ENCODE results near the gene SCUBE2.
A peak's percentile ranks its signal among the peaks of the same experiment; 100 is the strongest.
"Not testable (repeated sequence)": the region's sequence is repeated elsewhere in the genome, so short reads cannot be mapped to it uniquely, and the experiment has no call there.

SCUBE2 gene

DNA sequence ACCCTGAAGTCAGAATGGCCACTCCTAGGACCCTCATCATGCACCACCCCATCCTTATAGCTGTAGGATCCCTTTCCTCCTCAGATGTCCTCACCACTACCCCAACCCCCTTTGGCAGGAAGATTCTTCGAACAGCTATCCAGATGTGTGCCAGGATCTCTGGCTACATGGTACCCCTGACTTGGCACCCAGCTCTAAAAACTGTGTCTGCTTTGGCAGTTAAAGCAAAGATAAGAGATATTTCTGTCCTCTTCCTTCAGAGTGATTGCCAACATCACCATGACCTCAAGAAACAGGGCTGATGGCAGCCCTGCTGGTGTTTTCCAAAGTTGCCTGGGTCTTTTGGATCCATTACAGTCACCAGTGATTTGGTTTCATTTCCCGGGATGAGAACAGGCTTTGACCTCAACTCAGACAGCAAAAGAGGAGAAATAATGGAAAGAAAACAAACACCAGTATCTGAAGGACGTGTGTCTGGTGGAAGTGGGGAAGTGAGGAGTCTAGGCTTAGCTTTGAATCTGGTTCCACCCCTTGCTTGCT lies 83.3 kb downstream of the SCUBE2 start:
- no peak for DNase-seq (ENCODE audit: low spot score)

DNA sequence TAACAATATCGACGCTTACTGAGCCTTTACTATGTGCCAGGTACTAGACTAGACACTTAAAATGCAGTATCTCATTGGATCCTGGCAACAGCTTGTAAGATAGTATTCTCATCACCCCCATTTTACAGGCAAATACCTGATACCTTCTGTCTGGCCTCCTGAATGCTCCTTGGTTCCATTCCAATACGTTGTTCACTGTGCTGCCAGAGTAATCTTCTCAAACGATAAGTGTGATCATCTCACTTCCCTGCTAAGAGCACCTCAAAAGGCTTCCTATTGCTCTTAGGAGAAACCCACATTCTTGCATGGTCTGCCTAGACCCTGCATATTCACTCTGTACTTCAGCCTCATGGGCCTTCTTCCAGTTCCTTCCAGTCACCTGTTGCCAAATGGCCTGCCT lies 86.3 kb downstream of the SCUBE2 start:
- no peak for DNase-seq (ENCODE audit: low spot score)

DNA sequence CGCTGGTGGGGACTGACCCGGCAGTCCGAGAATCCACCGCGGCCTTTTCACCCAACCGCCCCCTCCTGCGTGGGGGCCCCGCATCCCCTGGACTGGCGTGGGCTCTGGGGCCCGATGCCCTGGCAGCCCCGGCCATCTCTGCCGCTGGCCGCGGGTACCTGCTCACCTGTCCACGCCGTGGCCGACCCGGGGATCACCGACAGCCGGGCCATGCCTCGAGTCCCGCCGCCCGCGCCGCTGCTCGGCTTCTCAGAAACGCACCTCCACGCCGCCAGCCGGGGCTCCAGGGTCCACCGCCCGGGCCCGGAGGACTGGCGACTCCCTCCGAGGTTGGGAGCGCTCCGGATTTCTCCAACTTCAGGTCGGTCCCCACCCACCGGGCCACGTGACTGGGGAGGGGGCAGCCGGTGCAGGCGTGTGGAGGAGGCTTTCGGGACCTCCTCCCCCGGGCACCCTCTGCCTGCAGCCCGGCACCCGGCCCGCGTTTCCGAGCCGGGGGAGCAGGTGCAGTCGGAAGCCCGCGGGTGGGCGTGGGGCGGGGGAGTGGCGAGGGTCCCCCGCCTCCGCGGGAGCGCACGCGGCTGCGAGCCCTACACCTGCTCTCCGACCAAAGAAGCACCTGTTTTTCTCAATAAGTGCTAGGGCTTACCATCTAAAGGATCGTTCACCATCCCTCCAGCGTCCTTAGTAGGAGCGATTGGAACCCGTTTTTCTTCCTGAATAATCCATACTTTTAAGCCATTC lies 87.0 kb downstream of the SCUBE2 start:
- no peak for DNase-seq (ENCODE audit: low spot score)

DNA sequence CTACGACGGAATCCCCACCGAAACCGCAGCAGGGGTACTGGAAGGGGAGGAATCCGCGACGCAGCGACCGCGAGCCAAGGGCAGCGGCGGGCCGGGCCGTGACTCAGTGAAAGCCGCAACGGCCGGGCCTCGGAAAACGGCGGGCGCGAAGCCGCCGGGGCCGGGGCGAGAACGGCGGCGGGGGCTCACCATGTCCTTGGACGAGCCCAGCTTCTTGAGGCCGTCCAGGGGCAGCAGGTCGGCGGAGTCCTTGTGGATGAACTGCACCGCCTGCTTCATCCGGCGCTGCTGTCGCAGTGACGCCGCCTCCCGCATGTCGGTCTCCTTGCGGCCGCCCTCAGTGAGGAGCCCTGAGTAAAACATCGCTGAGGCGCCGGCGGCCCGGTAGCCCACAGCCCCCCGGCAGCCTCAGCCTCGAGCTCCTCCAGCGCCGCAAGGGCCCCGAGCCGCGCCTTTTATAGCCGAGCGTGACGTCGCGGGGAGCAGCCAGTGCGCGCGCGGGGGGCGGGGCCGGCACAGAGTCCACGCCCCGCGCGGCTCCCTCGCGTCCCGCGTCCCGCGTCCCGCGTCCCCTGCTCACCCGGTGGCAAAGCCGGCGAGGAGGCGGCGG lies 87.7 kb downstream of the SCUBE2 start, which contains the start of gene NRIP3:
NRIP3 (minus strand) TSS at position 429 of the 610 bp plus-strand sequence; CDS start at position 363, 66 bp downstream.
- peak; percentile 70 for DNase-seq (ENCODE audit: low spot score)

DNA sequence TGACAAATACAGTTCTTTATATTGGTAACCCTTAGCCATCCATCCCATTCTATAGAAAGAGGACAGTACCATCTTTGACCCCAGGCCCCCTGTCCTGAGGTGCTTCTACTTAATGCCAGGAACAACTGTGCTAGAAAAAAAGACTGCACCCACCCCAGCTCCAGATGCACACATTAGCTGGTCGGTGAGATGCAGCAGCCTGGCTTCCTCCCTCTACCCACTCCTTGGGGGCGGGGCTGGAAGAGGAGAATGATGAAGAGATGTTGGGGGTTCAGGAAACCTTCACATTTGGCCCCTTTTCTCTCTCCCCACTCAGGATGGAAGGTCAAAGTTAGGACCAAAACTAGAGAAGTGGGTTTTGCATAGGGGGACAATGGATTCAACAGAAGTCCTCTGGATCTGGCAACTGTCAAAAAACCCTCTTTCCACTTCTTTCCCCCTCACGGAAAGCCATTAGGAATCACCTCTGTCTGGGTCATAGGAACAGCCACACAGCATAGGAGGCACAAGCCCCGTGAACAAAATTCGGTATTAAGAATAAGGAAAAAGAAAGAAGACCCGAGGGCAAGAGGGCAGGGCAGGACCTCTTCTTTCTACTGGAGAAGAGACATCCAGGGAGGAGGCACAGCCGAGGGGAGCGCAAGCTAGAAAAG lies 88.4 kb downstream of the SCUBE2 start:
- no peak for DNase-seq (ENCODE audit: low spot score)

DNA sequence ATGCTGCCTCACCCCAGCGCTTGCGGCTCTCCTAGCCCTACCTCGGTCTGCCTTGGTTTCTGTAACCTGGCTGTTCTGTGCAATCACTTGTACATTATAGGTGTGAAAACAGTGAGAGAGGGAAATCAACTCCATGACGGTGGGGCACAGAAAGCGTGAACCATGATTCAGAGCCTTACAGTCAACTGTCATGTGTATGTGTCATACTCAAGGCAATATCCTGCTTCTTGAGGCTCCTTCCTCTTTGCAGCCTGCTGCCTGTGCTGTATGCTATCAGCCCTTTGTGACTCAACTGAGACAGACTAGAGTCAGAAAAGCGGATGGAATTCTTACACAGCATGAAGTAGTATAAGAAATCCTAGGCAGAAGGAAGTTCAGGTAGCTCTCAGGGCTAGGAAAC lies 89.7 kb downstream of the SCUBE2 start:
- DNase-seq (ENCODE audit: low spot score) = peak; percentile 56

DNA sequence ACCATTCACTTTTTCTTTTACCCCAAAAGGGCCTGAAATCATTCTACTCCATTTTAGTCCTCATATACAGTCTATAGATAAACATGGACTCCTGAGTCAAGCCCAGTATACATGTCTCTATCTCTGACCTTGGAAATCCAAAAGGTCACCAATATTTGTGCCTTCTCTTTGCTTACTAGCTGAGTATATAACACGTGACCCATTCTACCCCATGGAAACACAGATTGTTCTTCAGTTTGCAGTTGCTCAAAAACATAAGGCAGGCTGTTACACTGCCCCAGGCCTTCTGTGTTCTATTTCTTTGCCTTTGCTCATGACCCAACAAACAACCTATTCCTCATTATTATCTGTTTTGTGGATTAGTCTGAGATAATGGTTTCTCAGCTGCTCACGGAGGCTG lies 93.4 kb downstream of the SCUBE2 start:
- no peak for DNase-seq (ENCODE audit: low spot score)

DNA sequence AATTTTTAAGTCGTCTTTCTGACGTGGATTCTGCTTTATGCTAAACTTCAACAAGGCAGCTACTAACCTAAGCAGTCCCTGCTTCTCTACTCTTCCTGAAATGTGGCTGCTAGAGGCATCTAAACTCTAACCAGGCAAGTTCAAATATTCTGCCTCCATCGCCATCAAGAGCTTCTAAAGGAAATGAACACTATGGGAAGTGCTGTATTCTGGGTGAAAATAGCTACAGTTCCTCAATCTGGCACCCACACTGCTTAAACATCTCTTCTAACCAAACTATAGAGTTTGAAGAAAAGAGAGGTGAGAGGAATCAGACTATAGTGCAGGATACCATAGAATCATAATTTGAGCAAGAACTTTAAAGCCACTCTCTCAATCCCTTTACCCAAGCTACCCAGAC lies 93.9 kb downstream of the SCUBE2 start:
- DNase-seq (ENCODE audit: low spot score) = no peak

DNA sequence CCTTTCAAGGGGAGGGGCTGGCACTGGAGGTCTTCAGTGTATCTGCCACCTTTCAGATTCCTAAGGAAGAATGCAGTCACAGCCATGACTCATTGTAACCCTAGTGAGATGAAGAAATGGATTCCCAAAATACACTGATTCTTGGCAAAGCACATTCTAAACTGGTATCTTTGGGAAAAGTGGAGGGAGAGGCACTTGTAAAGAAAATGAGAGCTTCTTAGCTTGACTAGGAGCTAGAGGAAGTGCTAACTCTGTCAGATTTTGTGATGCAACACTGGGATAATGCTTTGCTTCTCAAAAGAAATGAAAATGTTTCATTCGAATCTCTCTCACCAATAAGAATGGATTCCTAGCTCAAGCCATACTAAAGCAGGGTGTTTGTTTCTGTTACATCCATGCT lies 101.9 kb downstream of the SCUBE2 start:
- no peak for DNase-seq (ENCODE audit: low spot score)

DNA sequence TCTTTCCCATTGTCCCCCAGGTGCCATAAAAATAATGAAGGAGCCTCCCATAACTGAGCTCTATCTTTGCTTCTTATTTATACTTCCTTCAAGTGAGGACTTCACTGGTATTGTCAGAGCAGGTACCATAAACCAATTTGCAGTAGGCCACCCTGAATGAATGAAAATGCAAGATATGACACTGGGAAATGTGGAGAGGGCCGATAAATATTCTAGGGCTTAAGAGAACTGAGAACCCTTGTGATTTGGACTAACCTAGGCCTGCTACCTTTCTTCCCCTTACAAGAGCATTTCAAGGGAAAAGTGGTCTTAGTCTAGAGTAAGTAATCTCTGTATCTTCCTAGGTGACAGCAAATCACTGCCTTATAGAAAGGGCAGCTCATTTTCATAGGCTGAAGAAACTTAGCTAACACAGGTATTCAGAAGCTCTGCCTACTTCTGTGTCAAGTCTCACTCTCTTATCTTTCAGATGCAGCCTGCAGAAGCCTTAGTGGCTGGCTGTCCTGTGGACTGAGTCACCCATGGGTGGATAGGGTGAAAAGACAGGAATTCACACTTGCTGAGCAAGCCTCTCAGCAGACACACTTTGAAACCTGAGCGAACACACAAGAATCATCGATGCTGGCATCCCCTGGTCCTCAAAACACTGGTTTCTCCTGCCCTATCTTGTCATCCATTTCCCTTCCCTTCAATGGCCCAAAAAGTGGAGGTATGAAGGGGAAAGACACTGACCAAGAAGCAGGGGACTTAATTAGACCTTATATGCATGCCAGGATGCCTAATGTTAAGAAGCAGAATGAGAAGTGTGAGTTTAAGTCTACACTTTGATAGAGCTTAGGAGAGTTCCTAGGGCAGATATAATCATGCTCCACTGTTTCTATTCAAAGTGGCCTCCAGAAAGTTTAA lies 102.8 kb downstream of the SCUBE2 start:
- DNase-seq (ENCODE audit: low spot score) = no peak

DNA sequence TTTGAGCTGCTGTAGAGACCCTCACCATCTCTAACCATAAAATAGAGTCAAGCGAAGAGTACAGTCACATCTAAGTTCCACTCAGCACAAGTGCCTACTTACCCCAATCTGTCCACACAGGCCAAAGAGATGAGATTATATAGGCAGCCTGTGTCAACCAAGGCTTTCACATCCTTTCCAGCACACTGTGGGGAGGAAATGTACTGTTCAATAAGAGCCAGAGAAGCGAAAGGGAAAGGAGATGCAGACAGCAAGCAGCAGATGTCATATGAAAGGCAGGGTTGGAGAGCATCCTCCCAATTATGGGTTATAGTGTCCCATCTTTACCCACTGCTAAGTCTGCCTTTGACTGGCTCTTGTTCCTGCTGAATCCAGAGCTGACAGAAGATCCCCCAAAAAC lies 104.0 kb downstream of the SCUBE2 start:
- no peak for DNase-seq (ENCODE audit: low spot score)

DNA sequence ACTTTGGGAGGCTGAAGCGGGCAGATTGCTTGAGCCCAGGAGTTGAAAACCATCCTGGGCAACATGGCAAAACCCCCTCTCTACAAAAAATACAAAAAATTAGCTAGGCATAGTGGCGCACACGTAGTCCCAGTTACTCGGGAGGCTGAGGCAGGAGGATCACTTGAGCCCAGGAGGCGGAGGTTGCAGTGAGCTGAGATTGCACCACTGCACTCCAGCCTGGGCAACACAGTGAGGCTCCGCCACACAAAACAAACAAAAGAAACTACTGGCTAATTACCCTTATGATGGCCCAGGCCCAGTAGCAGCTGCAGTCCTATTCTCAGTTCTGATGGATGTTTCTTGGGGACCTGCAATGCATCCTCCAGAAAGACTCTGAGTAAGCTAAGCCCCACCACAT lies 104.6 kb downstream of the SCUBE2 start:
- not testable (repeated sequence) for DNase-seq (ENCODE audit: low spot score)

DNA sequence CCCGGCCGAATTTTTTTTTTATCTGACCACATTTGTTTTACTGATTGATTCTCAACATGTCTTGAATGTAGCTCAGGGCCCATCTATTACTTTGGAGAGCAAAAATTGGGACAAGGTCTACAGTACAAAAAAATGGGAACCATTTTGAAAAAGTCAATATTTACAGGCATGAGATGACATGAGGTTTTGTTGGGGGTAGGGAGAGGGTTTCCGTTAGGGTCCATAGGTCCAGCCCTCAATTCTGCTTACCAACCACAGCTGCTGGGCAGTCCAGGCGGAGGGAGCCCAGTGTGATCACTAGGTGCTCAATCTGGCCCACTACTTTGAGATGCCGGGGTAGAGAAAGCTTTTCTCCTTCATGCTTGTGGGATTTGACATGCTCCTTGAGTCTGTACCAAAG lies 105.9 kb downstream of the SCUBE2 start:
- DNase-seq (ENCODE audit: low spot score) = no peak

DNA sequence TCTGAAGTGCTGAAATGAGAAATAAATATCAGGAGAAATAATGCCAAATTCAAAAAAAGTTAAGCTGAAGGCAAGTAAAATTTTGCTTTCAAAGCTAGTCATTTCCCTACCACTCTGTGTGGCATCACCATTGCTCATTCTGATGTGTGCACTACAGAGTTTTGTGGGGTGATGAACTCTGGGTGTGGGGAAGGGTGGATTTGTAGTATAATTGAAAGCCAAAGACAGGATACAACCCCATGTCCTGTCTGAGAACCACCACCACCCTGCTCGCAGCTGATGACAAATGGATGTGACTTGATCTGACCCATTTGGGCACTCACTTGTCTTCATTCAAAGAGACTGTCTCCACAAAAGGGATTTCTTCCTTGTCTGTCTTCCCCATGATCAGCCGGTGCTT lies 107.8 kb downstream of the SCUBE2 start:
- DNase-seq (ENCODE audit: low spot score) = no peak

DNA sequence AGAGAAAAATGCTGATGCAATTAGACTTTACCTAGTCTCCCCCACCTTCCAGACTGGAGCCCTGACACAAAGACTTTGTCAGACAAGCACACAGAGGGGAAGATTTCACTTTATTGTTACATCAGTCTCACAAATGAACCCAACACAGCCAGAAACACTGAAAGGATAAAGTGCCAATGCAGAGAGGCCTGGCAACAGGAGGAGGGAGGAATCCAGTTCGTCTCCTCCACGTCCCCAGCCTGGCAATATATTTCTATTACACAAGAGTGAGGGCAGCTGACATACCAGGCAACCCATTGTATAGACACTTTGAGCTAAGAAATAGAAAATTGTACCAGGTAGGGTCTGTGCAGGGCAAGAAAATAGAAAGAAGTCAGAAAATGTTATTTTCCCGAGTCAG lies 110.9 kb downstream of the SCUBE2 start:
- DNase-seq (ENCODE audit: low spot score) = no peak

DNA sequence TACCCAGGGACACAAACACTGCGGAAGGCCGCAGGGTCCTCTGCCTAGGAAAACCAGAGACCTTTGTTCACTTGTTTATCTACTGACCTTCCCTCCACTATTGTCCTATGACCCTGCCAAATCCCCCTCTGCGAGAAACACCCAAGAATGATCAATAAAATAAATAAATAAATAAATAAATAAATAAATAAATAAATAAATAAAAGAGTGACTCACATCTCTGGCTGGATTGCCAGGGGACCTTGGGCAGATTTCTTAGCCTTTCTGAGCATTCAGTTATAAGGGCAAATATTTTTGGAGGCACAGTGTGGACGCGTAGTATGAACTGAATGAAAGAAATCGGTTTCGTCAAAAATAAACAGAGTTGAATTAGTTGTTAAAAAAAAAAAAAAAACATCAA lies 112.0 kb downstream of the SCUBE2 start:
- not testable (repeated sequence) for DNase-seq (ENCODE audit: low spot score)

DNA sequence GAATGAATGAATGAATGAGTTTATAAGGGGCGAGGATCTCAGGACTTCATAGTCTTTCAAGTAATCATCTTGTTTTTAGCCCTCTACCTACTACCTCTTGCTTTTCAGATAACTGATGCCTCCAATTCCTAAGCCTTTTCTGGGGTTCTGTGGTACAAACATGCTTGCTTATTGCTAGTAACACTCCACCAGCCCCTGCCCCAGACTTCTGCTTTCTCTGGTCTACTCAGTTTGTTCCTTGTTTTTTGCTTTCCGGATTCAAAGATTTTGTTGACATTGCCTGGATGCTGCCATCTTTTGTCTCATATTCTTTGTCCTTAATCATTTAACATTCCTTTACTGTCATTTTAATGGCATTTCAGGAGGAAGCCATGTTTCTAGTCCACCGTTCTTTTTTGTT lies 118.3 kb downstream of the SCUBE2 start:
- DNase-seq (ENCODE audit: low spot score) = no peak

DNA sequence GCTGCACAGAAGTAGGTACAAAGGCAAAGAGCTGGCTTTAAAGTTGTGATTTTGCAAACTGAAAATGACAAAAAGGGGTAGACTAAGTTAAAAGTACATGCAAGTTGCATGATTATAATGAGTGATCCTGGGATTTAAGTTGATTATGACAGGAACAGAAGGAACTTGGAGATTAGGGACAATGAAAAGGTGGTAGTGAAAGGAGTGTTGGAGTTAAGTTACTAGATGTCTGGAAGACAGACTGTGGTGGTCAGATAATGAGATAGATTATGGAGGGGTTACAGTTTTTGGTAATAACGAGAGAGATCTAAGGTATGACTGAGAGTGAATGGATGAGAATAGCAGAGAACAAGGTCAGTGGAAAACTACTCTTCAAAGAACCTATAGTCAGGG lies 119.5 kb downstream of the SCUBE2 start:
- DNase-seq (ENCODE audit: low spot score) = no peak

DNA sequence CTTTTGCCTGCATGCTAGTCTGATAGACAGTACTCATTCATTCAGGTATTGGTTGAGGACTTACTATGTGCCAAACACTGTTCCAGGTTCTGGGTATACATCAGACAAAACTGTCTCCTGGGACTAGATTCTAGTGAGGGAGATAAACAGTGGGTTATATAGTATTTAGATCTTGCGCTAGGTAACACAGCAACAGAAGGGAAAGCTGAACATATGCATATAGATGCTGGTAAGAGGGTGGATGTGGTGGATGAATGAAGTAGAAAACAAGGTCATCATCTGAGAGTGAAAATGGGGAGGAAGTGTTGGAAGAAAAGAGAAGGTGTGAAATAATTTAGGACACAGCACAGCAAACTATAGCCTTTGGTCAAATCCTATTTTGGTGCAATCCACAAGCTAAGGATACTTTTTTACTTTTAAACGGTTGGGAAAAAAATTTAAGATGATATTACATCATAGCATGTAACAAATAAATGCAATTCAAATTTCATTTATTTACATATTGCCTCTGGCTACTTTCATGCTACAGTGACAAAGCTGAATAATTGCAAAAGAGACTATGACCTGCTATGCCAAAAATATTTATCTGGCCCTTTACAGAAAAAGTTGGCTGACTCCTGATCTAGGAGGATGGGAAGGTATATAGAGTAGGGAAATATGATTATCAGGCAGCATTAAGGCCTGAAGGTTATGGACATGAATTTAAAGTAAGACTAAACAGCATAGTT lies 120.0 kb downstream of the SCUBE2 start:
- DNase-seq (ENCODE audit: low spot score) = no peak
